GM12875 (cell line): Measurements from ENCODE around the gene SFI1.

Source experiments
- H3K4me3 ChIP-seq: one replicate; pipeline ENCODE4 v1.5.1; 2011; ENCODE audit warnings: low read depth, low read length, control low read depth
- TF ChIP-seq, protein P1 (sequence below): IDR thresholded peaks from 2 replicates; pipeline ENCODE4 v1.5.1; 2011; ENCODE audit warnings: low read depth, mild to moderate bottlenecking, control low read depth, inconsistent platforms, low read length, moderate library complexity, borderline replicate concordance; ENCODE audit not compliant: insufficient read depth

SFI1 gene

DNA sequence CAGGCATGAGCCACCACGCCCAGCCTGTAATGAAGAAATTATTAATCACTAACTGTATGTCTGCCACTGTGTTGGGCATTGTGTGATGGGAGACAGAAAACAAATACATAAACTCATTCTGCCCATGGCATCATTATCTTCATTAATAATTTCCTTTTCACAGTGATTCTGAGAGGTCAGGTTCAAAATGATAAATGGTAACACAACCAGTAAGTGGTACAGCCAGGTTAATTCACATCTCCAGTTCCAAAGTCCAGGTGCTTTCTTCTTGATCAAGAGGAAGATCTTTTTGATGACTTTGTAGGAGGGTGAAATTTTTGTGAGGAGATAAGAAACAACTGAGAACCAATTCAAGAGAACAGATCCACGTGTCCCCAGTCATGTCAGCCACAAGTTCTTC lies 98.9 kb downstream of the SFI1 start:
- TF ChIP-seq, protein P1, sequence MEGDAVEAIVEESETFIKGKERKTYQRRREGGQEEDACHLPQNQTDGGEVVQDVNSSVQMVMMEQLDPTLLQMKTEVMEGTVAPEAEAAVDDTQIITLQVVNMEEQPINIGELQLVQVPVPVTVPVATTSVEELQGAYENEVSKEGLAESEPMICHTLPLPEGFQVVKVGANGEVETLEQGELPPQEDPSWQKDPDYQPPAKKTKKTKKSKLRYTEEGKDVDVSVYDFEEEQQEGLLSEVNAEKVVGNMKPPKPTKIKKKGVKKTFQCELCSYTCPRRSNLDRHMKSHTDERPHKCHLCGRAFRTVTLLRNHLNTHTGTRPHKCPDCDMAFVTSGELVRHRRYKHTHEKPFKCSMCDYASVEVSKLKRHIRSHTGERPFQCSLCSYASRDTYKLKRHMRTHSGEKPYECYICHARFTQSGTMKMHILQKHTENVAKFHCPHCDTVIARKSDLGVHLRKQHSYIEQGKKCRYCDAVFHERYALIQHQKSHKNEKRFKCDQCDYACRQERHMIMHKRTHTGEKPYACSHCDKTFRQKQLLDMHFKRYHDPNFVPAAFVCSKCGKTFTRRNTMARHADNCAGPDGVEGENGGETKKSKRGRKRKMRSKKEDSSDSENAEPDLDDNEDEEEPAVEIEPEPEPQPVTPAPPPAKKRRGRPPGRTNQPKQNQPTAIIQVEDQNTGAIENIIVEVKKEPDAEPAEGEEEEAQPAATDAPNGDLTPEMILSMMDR, result no peak
- no peak overlapping the region for H3K4me3 ChIP-seq

- TF ChIP-seq, protein P1, result no peak
- no peak overlapping the region for H3K4me3 ChIP-seq
These were observed 106.1 kb downstream of the SFI1 start for GRCh38 chr22:31602259-31602952.

DNA sequence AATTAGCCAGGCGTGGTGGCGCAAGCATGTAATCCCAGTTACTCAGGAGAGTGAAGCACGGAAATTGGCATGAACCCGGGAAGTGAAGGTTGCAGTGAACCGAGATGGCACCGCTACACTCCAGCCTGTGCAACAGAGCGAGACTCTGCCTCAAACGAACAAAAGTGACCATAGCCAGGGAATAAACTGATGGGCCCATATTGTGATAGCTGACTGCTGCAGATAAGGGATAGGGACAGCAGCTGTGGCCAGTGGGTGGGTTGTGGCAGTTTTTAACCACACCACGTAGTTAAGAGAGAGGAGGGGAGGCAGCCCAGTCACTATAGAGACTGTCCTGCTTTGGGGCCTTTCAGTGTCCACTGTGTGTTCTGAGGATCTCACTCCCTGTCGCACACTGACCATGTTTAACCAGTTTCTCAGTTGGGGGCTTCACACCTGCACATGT lies 106.8 kb downstream of the SFI1 start:
- no peak overlapping the region for H3K4me3 ChIP-seq
- TF ChIP-seq, protein P1, result no peak

DNA sequence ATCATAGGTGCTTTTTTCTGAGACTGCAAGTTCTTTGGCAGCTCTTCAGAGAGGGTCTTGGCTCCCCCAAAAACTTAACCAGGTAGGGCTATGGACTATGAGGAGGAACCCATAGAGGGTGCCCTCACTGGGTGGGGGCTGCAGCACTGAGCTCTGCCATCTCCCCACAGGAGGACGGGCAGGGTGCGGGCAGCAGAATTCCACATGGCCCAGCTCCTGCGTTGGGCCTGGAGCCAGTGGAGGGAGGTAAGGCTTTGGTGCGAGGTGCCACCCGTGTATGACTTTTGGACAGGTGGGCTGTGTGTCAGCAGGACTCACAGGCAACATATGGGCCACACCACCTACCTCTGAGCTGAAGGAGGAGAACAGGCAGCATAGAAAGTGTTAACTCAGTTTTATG lies 107.2 kb downstream of the SFI1 start:
- TF ChIP-seq, protein P1, result no peak

DNA sequence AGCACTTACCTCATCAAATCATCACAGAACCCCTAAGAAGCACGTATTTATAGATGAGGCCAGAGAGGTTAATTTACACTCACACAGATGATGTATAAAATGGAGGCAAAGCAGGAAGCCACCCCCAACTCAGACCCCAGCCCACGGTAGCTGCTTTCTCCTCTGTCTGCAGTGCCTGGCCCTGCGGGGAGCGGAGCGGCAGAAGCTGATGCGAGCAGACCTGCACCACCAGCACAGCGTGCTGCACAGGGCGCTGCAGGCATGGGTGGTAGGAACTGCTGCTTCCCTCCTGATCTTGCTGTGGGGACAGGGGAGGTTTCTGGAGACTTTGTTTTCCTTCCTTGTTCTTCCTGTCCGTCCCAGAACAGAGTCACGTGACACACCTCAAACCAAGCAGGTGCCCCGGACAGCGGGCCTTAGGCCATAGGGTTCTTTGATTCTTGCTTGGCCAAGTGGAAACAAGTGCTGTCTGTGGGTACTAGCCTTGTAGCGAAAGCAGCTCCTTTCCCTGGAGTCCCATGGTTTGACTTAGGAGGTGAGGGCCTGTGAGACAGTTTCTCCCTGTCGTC lies 107.9 kb downstream of the SFI1 start:
- H3K4me3 ChIP-seq, result no peak overlapping the region
- TF ChIP-seq, protein P1, result no peak

More for the DNA sequence above, 107.2 kb downstream of the SFI1 start:
- no peak overlapping the region for H3K4me3 ChIP-seq

DNA sequence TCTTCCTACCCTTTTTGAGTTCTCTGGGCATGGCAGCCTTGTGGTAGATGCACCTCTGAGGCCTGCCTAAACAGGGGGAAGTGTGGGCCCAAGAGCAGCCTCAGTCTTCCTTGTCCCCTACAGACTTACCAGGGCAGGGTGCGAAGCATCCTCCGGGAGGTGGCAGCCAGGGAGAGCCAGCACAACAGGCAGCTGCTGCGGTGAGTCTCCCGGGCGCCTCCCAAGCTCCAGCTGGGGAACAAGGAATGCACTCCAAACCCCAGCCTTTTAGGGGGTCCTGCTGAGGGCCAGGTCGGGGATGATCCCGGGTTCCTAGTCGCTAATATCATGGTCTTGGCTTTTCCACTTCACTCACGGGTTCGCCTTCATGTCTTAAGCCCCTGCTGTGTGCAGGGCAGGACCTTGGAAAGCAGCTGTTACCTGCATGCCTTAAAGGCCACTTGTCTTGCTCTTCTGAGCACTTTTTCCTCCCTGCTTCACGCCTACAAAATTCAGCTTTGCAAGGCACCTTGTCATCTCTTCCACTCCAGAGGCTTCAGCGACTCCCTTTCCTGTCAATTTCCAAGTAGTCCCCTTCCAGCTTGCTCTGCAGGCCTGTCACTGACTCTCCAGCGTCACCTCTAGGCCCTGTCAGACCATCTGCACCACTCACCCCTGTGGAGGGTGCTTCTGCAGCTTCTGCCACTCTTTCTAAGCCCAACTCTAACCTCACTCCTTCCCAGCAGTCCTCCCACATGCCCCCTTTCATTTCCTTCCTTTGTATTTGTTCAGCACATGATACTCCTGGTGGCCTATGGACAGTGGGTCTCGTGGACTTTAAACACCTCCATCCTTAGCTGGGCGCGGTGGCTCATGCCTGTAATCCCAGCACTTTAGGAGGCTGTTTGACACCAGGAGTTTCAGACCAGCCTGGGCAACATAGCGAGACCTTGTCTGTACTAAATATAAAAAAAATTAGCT lies 108.7 kb downstream of the SFI1 start:
- H3K4me3 ChIP-seq, result no peak overlapping the region
- TF ChIP-seq, protein P1, result no peak
